CD4-positive, alpha-beta T cell treated with Interleukin-6 for 4 hours (primary cell): ENCODE data around the gene SPNS1.
"Not testable (repeated sequence)": the region's sequence is repeated elsewhere in the genome, so short reads cannot be mapped to it uniquely, and the experiment has no call there.

ENCODE experiments used
- DNase-seq: peaks from one replicate; pipeline ENCODE4 v3.0.0-alpha.2; 2020; ENCODE audit warnings: mixed read lengths

Gene SPNS1

DNA sequence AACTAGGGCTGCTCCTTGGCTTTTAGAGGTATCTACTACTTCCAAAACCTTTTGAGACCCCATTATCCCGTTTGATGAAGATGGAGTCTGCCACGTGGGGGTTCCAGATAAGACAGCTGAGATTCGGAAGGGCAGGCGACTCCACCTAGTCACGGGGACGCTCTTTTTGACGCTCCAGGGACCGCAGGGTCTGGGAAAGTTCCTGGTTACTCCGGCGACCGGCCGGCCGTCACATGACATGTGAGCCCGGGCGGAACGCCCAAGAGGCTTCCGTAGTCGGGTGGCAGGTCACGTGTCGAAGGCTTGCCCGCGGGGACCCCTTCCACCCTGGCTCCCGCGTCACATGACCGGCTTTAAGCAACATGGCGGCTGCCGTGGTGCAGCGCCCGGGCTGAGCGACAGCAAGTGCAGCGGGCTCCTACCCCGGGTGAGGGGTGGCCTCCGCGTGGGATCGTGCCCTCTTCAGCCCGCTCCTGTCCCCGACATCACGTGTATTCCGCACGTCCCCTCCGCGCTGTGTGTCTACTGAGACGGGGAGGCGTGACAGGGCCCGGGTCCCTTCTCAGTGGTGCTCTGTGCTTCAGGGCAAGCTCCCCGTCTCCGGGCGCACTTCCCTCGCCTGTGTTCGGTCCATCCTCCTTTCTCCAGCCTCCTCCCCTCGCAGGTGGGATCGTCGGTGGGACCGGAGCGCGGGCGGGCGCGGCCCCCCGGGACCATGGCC, at the start of gene SPNS1:
Gene SPNS1, plus strand, starts transcription at position 342 of the 721 bp plus-strand sequence. Its CDS starts 374 bp downstream, at position 716.
- peak; percentile 91 for DNase-seq

DNA sequence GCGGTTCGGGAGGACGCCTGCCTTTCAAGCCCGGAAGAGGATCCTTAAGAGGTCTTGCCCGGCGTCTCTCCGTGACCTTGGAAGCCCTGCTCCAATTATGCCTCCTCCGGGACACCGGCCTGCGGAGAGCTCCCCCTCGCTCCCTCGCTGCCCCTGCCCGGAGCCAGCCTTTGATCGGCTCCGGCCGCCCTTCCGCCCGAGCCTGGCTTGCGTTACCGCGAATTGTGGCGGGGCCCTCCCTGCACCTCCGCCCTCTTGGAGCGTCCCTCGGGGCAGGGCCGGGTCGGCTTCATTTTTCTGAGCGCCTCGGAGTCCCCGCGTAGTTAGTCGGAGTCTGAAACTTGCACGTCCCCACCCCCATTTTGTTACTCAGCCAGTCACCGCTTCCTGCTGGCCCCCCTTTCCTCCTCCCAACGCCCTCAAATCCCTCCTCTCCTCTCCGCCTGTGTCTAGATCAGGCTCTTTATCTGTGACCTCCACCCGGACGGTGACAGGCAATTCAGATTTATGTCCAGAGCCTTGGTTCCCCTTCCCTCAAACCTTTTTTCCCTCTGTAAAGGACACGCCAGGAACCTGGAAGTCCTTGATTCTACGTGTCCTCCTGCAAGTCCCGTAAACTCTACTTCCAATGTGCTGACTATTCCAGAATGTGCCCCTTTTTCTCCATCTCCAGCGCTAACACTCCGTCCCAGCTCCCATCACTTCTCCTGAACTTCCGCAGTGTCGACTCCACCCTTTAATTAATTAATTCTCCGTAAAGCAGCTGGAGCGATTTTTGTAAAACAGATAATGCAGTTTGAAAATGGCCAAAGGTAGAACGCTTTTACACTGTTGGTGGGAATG, 49.0 kb upstream of the SPNS1 start:
- peak; percentile 86 for DNase-seq

DNA sequence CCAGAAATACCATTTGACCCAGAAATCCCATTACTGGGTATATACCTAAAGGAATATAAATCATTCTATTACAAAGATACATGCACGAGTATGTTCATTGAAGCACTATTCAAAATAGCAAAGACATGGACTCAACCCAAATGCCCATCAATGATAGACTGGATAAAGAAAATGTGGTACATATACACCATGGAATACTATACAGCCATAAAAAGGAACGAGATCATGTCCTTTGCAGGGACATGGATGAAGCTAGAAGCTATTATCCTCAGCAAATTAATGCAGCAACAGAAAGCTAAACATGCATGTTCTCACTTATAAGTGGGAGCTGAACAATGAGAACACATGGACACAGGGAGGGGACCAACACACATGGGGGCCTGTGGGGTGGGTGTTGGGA, 48.3 kb upstream of the SPNS1 start:
- not testable (repeated sequence) for DNase-seq

GRCh38 chr16:28927815-28928214, 46.8 kb upstream of the SPNS1 start:
- no peak for DNase-seq

GRCh38 chr16:28930203-28930602, 44.4 kb upstream of the SPNS1 start:
- DNase-seq: no peak

GRCh38 chr16:28930652-28931051, 43.9 kb upstream of the SPNS1 start:
- DNase-seq: no peak

- DNase-seq: no peak
Measured at GRCh38 chr16:28931801-28932225, 42.8 kb upstream of the SPNS1 start, which contains the start of gene CD19. CD19 (plus strand) TSS chr16:28931971; CDS start chr16:28932001, 30 bp downstream.

- no peak for DNase-seq
Measured at GRCh38 chr16:28932339-28933141, 42.0 kb upstream of the SPNS1 start.

DNA sequence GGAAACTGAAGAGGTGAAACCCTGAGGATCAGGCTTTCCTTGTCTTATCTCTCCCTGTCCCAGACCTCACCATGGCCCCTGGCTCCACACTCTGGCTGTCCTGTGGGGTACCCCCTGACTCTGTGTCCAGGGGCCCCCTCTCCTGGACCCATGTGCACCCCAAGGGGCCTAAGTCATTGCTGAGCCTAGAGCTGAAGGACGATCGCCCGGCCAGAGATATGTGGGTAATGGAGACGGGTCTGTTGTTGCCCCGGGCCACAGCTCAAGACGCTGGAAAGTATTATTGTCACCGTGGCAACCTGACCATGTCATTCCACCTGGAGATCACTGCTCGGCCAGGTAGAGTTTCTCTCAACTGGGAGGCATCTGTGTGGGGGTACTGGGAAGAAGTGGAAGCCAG, 41.4 kb upstream of the SPNS1 start:
- no peak for DNase-seq

DNA sequence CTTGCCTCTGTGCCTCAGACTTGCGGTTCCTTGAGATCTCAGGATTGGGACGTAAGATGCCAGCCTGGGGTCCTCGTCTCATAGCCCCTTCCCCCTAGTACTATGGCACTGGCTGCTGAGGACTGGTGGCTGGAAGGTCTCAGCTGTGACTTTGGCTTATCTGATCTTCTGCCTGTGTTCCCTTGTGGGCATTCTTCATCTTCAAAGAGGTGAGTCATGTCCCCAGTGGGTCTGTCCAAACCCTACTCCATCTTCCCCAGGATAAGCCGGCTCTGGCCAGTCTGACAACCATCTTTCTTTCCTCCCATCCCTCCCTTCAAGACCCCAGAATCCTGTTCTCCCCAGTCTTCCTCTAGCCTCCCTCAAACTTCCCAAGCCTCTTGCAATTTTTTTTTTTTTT, 39.2 kb upstream of the SPNS1 start:
- no peak for DNase-seq

GRCh38 chr16:28935924-28936783, 38.4 kb upstream of the SPNS1 start:
- peak; percentile 81 for DNase-seq

DNA sequence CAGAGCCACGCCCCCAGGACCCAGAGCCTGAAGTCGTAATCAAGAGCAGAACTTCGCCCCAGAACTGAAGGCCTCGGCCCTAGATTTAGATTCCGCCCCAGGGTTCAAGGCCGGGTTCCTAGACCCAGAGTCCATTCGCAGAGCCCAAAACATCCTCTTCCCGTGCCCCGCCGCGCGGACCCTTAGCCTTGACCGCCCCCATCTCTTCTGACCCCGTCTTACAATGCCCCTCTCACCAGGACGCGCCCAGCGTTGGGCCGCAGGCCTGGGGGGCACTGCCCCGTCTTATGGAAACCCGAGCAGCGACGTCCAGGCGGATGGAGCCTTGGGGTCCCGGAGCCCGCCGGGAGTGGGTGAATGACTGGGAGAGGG, 37.8 kb upstream of the SPNS1 start:
- DNase-seq: no peak

- no peak for DNase-seq
Measured at GRCh38 chr16:28937222-28937876, 37.2 kb upstream of the SPNS1 start.

DNA sequence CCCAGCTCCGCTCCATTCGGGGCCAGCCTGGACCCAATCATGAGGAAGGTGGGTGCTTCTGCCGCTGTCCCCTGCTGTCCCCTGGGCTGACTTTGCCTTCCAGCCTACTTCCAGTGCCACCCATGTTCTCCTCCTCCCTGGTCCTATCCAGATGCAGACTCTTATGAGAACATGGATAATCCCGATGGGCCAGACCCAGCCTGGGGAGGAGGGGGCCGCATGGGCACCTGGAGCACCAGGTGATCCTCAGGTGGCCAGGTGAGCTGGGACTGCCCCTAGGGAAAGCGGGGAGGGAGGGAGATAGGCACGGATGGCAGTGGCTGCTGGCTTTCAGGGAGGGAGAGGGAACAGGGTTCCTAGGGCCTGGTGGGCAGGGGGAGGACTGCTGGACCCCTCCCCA, 35.9 kb upstream of the SPNS1 start:
- no peak for DNase-seq

DNA sequence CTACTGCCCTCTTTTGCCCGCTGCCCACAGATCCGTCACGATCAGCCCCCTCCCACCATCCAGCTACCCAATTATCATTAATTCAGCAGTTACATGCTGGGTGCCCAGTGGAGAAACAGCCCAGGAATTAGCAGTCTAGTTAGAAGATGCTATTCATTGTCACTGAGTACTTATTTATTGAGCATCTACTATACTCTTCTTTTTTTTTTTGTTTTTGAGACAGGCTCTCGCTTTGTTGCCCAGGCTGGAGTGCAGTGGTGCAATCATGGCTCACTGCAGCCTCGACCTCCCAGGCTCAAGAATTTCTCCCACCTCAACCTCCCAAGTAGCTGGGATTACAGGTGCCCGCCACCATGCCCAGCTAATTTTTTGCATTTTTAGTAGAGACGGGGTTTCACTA, 34.8 kb upstream of the SPNS1 start:
- not testable (repeated sequence) for DNase-seq

DNA sequence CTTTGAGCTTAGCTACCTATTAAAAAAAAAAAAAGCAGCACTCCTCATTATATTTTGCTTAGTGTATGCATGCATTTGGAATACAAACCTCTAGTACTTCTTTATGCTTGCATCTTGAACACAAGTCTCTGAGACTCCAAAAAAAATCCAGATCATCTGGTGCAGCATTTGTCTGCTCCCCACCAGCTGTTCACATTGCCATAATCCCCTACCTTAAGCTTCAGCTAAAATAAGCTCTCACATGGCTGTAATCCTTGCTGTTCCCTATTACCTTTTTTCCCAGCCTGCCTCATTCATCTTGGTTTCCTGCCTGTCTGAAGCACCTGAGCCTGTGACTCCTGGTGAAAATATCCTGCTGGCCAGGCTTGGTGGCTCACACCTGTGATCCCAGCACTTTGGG, 31.3 kb upstream of the SPNS1 start:
- DNase-seq: no peak

GRCh38 chr16:28946681-28947080, 27.9 kb upstream of the SPNS1 start:
- DNase-seq: no peak

- peak; percentile 99 for DNase-seq
Measured at GRCh38 chr16:28950648-28951409, 23.7 kb upstream of the SPNS1 start, which contains the start of gene NFATC2IP. NFATC2IP (plus strand) TSS chr16:28950937; CDS start chr16:28951012, 75 bp downstream.

DNA sequence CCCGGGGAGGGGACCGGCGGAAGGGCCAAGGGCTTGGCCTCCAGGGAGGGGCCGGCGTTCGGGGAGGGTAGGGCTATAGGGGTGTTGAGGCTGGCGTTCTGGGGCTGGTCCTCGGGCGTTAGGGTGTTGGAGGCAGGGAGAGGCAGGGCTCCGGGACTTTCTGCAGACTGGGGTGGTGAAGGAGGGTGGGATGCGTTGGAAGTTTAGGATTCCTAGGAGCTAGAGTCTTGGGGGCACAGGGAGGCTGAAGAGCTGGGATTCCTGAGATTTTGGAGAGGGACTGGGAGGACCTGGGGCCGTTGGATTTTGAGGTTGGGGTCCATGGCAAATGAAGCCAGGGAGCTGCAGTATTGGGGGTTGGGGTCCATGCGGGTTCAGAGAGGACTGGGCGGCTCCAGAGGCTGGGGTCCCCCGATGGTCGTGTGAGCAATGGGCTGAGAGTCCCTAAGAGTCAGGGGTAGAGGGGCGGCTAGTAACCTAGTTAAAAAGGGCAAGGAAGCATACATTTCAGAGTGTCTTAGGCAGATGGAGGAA, 23.1 kb upstream of the SPNS1 start:
- DNase-seq: no peak

DNA sequence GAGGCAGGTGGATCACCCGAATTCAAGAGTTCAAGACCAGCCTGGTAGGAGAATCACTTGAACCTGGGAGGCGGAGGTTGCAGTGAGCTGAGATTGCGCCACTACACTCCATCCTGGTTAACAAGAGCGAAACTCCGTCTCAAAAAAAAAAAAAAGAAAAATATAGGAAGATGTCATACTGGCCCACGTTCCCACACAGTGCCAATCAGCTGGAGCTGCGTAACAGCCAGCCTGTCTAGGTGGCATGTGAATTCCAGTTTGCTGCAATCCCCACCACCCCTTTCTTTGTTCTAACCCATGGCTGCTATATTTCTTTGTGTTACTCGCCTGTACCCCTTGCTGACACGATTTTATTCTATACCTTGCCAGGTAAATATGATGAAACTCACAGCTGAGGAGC, 16.4 kb upstream of the SPNS1 start:
- no peak for DNase-seq
